ENCODE results near the gene PPP1R27.

The PPP1R27 gene

GRCh38 chr17:81809556-81809998 is 25.3 kb downstream of the PPP1R27 start:
- H3K4me3 ChIP-seq (ENCODE audit: low read depth, low read length), result no peak overlapping the region
- peaks cover 3% of the 10 kb centered on the region; the same call in 1 of the 2 replicates for H3K9me3 ChIP-seq
- peaks cover 38% of the 10 kb centered on the region for H3K27me3 ChIP-seq
- H3K4me1 ChIP-seq, result peaks cover 5% of the 10 kb centered on the region; the same call in 1 of the 2 replicates
- H3K36me3 ChIP-seq, result no peaks in the 10 kb centered on the region
- no peak for DNase-seq
- TF ChIP-seq, protein P1, sequence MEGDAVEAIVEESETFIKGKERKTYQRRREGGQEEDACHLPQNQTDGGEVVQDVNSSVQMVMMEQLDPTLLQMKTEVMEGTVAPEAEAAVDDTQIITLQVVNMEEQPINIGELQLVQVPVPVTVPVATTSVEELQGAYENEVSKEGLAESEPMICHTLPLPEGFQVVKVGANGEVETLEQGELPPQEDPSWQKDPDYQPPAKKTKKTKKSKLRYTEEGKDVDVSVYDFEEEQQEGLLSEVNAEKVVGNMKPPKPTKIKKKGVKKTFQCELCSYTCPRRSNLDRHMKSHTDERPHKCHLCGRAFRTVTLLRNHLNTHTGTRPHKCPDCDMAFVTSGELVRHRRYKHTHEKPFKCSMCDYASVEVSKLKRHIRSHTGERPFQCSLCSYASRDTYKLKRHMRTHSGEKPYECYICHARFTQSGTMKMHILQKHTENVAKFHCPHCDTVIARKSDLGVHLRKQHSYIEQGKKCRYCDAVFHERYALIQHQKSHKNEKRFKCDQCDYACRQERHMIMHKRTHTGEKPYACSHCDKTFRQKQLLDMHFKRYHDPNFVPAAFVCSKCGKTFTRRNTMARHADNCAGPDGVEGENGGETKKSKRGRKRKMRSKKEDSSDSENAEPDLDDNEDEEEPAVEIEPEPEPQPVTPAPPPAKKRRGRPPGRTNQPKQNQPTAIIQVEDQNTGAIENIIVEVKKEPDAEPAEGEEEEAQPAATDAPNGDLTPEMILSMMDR (IDR thresholded peaks at IDR 0.05; ENCODE audit: low read depth, low read length), result no peak

GRCh38 chr17:81808778-81809555 is 25.9 kb downstream of the PPP1R27 start:
- Histone ChIP-seq H3K9me3 (peaks cover 3% of the 10 kb centered on the region; the same call in 1 of the 2 replicates), H3K4me1 (peaks cover 5% of the 10 kb centered on the region; the same call in 1 of the 2 replicates), H3K36me3 (no peaks in the 10 kb centered on the region), H3K4me3 (ENCODE audit: low read depth, low read length) (no peak overlapping the region), H3K27me3 (peaks cover 44% of the 10 kb centered on the region)
- TF ChIP-seq, protein P1 (IDR thresholded peaks at IDR 0.05; ENCODE audit: low read depth, low read length), result no peak
- no peak for DNase-seq

GRCh38 chr17:81807839-81808238 is 27.0 kb downstream of the PPP1R27 start:
- H3K4me1 ChIP-seq, result peaks cover 5% of the 10 kb centered on the region; the same call in 1 of the 2 replicates

DNA sequence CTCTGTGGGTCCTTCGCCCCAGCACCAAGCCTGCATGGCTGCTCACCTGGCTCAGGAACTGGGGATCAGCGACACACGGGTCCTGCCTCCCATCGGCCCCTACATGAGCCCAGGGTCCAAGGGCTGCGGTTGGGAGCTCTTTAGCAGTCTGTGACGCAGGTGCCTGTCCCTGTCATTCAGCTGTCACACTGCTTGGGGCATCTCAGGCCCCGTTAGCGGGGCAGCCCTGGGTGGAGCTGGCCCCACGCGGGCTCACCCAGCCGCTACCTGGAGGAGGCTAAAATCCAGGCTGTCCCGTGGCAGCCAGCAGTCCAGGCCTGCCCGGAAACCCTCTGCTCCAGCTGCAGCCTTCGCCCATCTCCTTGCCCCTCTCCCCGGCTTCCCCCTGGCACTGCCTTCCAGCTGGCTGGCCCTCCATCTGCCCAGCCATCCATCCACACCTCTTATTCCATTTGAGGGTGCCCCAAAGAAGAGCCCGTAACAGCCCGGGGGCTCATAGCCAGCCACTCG is 27.6 kb downstream of the PPP1R27 start:
- TF ChIP-seq, protein P1 (IDR thresholded peaks at IDR 0.05; ENCODE audit: low read depth, low read length), result no peak
- peaks cover 61% of the 10 kb centered on the region for H3K27me3 ChIP-seq
- H3K4me3 ChIP-seq (ENCODE audit: low read depth, low read length), result no peak overlapping the region

More at GRCh38 chr17:81807839-81808238, 27.0 kb downstream of the PPP1R27 start:
- Histone ChIP-seq H3K9me3 (peaks cover 3% of the 10 kb centered on the region; the same call in 1 of the 2 replicates), H3K36me3 (no peaks in the 10 kb centered on the region), H3K4me3 (ENCODE audit: low read depth, low read length) (no peak overlapping the region), H3K27me3 (peaks cover 55% of the 10 kb centered on the region)
- DNase-seq, result no peak
- TF ChIP-seq, protein P1 (IDR thresholded peaks at IDR 0.05; ENCODE audit: low read depth, low read length), result no peak

DNA sequence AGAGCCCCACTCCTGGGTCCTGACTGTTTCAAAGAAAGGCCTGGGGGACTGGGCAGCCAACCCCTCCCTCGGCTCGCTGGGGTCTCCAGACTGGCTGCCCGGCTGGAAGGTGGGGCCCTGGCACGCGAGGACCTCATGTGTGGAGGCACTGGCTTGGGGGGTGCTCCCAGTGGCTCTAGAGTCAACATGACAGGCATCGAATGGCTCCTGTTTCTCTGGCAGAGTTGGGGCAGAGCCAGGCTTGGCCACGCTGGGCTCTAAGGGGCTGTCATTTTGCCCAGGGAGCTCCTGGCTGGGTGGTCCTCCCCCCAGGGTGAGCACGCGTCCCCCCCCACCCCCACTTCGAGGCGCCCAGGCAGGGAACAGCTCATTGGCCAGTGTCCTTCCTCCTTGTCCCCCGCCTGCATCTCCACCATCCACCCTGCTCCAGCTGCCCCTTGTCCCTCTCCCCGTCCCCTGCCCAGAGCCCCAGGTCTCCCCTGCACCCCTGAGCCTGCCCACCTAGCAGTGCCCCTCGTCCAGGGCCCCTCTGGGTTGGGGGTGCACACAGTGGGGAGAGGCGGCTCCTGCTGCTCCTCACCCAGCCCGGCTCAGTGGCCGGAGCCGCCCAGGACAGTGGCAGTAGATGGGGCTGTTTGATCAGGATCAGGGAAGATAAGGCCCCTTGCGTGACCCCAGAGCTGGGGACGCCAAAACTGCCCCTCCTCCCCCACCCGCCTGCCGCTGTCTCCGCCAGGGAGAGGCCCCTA is 28.2 kb downstream of the PPP1R27 start:
- Histone ChIP-seq H3K27me3 (peaks cover 67% of the 10 kb centered on the region), H3K9me3 (peaks cover 3% of the 10 kb centered on the region; the same call in 1 of the 2 replicates), H3K36me3 (no peaks in the 10 kb centered on the region), H3K4me3 (ENCODE audit: low read depth, low read length) (no peak overlapping the region), H3K4me1 (no peaks in the 10 kb centered on the region)
- TF ChIP-seq, protein P1 (IDR thresholded peaks at IDR 0.05; ENCODE audit: low read depth, low read length), result no peak
- no peak for DNase-seq

More for the DNA sequence above, 27.6 kb downstream of the PPP1R27 start:
- peaks cover 3% of the 10 kb centered on the region; the same call in 1 of the 2 replicates for H3K9me3 ChIP-seq
- peaks cover 2% of the 10 kb centered on the region; the same call in 1 of the 2 replicates for H3K4me1 ChIP-seq
- DNase-seq, result no peak
- no peaks in the 10 kb centered on the region for H3K36me3 ChIP-seq
